ENCODE measurements around the gene CSDE1.

DNA sequence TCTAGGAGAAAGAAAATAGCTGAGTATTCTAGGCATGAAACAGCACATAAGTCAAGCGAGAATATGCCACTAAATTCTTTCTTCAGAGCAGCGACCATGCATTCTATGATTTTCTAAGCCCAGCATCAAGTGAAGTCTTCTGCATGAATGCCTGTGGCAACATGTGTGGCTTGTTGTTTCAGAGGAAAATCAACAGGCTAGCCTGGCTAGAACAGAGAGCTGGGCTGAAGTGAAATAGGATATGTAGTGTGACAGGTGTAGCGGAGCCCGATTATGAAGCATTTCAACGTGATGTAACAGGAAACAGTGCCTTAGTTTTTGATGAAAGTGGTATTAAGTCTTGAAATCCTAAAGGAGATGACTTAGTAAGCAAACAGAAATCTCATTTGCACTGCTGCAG lies 7.0 kb downstream of the CSDE1 start:
- TF ChIP-seq, protein P1, sequence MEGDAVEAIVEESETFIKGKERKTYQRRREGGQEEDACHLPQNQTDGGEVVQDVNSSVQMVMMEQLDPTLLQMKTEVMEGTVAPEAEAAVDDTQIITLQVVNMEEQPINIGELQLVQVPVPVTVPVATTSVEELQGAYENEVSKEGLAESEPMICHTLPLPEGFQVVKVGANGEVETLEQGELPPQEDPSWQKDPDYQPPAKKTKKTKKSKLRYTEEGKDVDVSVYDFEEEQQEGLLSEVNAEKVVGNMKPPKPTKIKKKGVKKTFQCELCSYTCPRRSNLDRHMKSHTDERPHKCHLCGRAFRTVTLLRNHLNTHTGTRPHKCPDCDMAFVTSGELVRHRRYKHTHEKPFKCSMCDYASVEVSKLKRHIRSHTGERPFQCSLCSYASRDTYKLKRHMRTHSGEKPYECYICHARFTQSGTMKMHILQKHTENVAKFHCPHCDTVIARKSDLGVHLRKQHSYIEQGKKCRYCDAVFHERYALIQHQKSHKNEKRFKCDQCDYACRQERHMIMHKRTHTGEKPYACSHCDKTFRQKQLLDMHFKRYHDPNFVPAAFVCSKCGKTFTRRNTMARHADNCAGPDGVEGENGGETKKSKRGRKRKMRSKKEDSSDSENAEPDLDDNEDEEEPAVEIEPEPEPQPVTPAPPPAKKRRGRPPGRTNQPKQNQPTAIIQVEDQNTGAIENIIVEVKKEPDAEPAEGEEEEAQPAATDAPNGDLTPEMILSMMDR (IDR thresholded peaks at IDR 0.05), result no peak
- TF ChIP-seq POLR2A (IDR thresholded peaks at IDR 0.05), result no peak

All from thyroid gland (tissue), 4 donors.